ENCODE data around the gene ZNF70.

Gene ZNF70

GRCh38 chr22:23778577-23778900 lies 27.6 kb upstream of the ZNF70 start:
- no peak for FAIRE-seq

GRCh38 chr22:23777776-23778576 lies 27.1 kb upstream of the ZNF70 start:
- FAIRE-seq: no peak

- no peak for FAIRE-seq
Measured at GRCh38 chr22:23775779-23776375, 25.0 kb upstream of the ZNF70 start.

GRCh38 chr22:23774922-23775436 lies 24.1 kb upstream of the ZNF70 start:
- FAIRE-seq: no peak

- no peak for FAIRE-seq
Measured at GRCh38 chr22:23774114-23774921, 23.4 kb upstream of the ZNF70 start.

GRCh38 chr22:23773483-23774113 lies 22.7 kb upstream of the ZNF70 start:
- no peak for FAIRE-seq

GRCh38 chr22:23772649-23773473 lies 21.9 kb upstream of the ZNF70 start, which contains the start of gene MMP11:
Gene MMP11 (plus strand): TSS chr22:23772849. CDS start chr22:23772871, 22 bp downstream.
- FAIRE-seq: no peak

GRCh38 chr22:23772315-23772648 lies 21.4 kb upstream of the ZNF70 start:
- no peak for FAIRE-seq

GRCh38 chr22:23769321-23769965 lies 18.5 kb upstream of the ZNF70 start:
- FAIRE-seq: no peak

GRCh38 chr22:23767673-23768548 lies 17.0 kb upstream of the ZNF70 start, which contains the start of gene CHCHD10:
Gene CHCHD10 (minus strand): TSS chr22:23767972. CDS start chr22:23767874, 98 bp downstream.
- FAIRE-seq: no peak

- FAIRE-seq: no peak
Measured at GRCh38 chr22:23767303-23767672, 16.4 kb upstream of the ZNF70 start.

GRCh38 chr22:23764899-23765881 lies 14.3 kb upstream of the ZNF70 start:
- FAIRE-seq: no peak

- no peak for FAIRE-seq
Measured at GRCh38 chr22:23763954-23764353, 13.0 kb upstream of the ZNF70 start.

- no peak for FAIRE-seq
Measured at GRCh38 chr22:23763579-23763945, 12.7 kb upstream of the ZNF70 start.

GRCh38 chr22:23762842-23763578 lies 12.1 kb upstream of the ZNF70 start, which contains the start of gene C22orf15:
Gene C22orf15 (plus strand): TSS chr22:23762990. CDS start chr22:23763307, 317 bp downstream.
- no peak for FAIRE-seq

- no peak for FAIRE-seq
Measured at GRCh38 chr22:23760056-23760455, 9.1 kb upstream of the ZNF70 start.

- no peak for FAIRE-seq
Measured at GRCh38 chr22:23759566-23759965, 8.7 kb upstream of the ZNF70 start.

GRCh38 chr22:23756891-23757290 lies 6.0 kb upstream of the ZNF70 start:
- FAIRE-seq: no peak

GRCh38 chr22:23755711-23756110 lies 4.8 kb upstream of the ZNF70 start:
- no peak for FAIRE-seq

Measured in islet of Langerhans (tissue), 1 donor.